Measurements from ENCODE around the gene RASGRP4. TPM values are rescaled to one million over a fixed set of nuclear protein-coding genes. Genes with fewer than 3 reads are reported as not detected.

RASGRP4 gene
- total RNA-seq, 2 experiments from 2014 or later, result 7.4 to 8.3 TPM

GRCh38 chr19:38457690-38458405, 31.8 kb upstream of the RASGRP4 start:
- Mint-ChIP-seq H3K27ac (no peak overlapping the region), H3K27me3 (peaks cover 8% of the 10 kb centered on the region), H3K9me3 (no peaks in the 10 kb centered on the region), H3K4me1 (ENCODE audit: low read depth) (peaks cover 4% of the 10 kb centered on the region), H3K4me3 (no peak overlapping the region), H3K36me3 (no peaks in the 10 kb centered on the region)
- ChIA-PET CTCF (no interaction called here), POLR2A (no interaction called here)
- intact Hi-C loops (cut with micrococcal nuclease), result no loop called here
- DNase-seq, result no peak

- Mint-ChIP-seq H3K36me3 (no peaks in the 10 kb centered on the region), H3K9me3 (no peaks in the 10 kb centered on the region), H3K4me1 (ENCODE audit: low read depth) (peaks cover 4% of the 10 kb centered on the region), H3K4me3 (no peak overlapping the region), H3K27ac (no peak overlapping the region), H3K27me3 (peaks cover 3% of the 10 kb centered on the region)
- intact Hi-C loops (cut with micrococcal nuclease), result no loop called here
- POLR2A ChIA-PET, result no interaction called here
- DNase-seq, result no peak
- CTCF ChIA-PET, result no interaction called here
These were observed 31.2 kb upstream of the RASGRP4 start for GRCh38 chr19:38457202-38457601.

GRCh38 chr19:38455031-38455430, 29.0 kb upstream of the RASGRP4 start:
- H3K36me3 Mint-ChIP-seq, result no peaks in the 10 kb centered on the region
- peaks cover 4% of the 10 kb centered on the region for H3K4me1 Mint-ChIP-seq (ENCODE audit: low read depth)
- H3K27ac Mint-ChIP-seq, result no peak overlapping the region
- DNase-seq, result no peak
- peaks cover under 1% of the 10 kb centered on the region for H3K27me3 Mint-ChIP-seq
- ChIA-PET POLR2A (no interaction called here), CTCF (no interaction called here)
- H3K4me3 Mint-ChIP-seq, result no peak overlapping the region
- H3K9me3 Mint-ChIP-seq, result no peaks in the 10 kb centered on the region
- intact Hi-C loops (cut with micrococcal nuclease), result no loop called here

GRCh38 chr19:38453596-38453995, 27.6 kb upstream of the RASGRP4 start:
- Mint-ChIP-seq H3K4me1 (ENCODE audit: low read depth) (peaks cover 4% of the 10 kb centered on the region), H3K9me3 (no peaks in the 10 kb centered on the region)
- CTCF ChIA-PET, result interaction anchor here (0.6 to 1.1 kb wide), 2 partner anchors 51 to 596 kb away, joined by 3 to 5 read pairs; partner anchors contain the start of gene FAM98C

GRCh38 chr19:38452430-38453366, 26.7 kb upstream of the RASGRP4 start:
- peak; percentile 36 for DNase-seq
- H3K4me1 Mint-ChIP-seq (ENCODE audit: low read depth), result peaks cover 4% of the 10 kb centered on the region
- no peaks in the 10 kb centered on the region for H3K9me3 Mint-ChIP-seq
- H3K4me3 Mint-ChIP-seq, result no peak overlapping the region
- H3K27ac Mint-ChIP-seq, result no peak overlapping the region
- POLR2A ChIA-PET, result no interaction called here
- intact Hi-C loops (cut with micrococcal nuclease), result no loop called here
- H3K27me3 Mint-ChIP-seq, result no peaks in the 10 kb centered on the region
- CTCF ChIA-PET, result no interaction called here
- no peaks in the 10 kb centered on the region for H3K36me3 Mint-ChIP-seq

More at GRCh38 chr19:38453596-38453995, 27.6 kb upstream of the RASGRP4 start:
- intact Hi-C loops (cut with micrococcal nuclease), result no loop called here
- Mint-ChIP-seq H3K4me3 (no peak overlapping the region), H3K27me3 (no peaks in the 10 kb centered on the region), H3K36me3 (no peaks in the 10 kb centered on the region), H3K27ac (no peak overlapping the region)
- POLR2A ChIA-PET, result no interaction called here
- peak; percentile 18 for DNase-seq

GRCh38 chr19:38451629-38452028, 25.6 kb upstream of the RASGRP4 start:
- Mint-ChIP-seq H3K9me3 (no peaks in the 10 kb centered on the region), H3K4me3 (no peak overlapping the region), H3K27ac (no peak overlapping the region), H3K27me3 (no peaks in the 10 kb centered on the region), H3K36me3 (no peaks in the 10 kb centered on the region), H3K4me1 (ENCODE audit: low read depth) (peaks cover 4% of the 10 kb centered on the region)
- ChIA-PET CTCF (no interaction called here), POLR2A (no interaction called here)
- DNase-seq, result no peak
- intact Hi-C loops (cut with micrococcal nuclease), result no loop called here

GRCh38 chr19:38451036-38451435, 25.0 kb upstream of the RASGRP4 start:
- POLR2A ChIA-PET, result no interaction called here
- intact Hi-C loops (cut with micrococcal nuclease), result no loop called here
- Mint-ChIP-seq H3K36me3 (no peaks in the 10 kb centered on the region), H3K4me3 (no peak overlapping the region), H3K27ac (no peak overlapping the region), H3K4me1 (ENCODE audit: low read depth) (peaks cover 4% of the 10 kb centered on the region), H3K9me3 (no peaks in the 10 kb centered on the region), H3K27me3 (no peaks in the 10 kb centered on the region)
- CTCF ChIA-PET, result no interaction called here
- no peak for DNase-seq

- intact Hi-C loops (cut with micrococcal nuclease), result no loop called here
- Mint-ChIP-seq H3K9me3 (no peaks in the 10 kb centered on the region), H3K27me3 (no peaks in the 10 kb centered on the region), H3K36me3 (no peaks in the 10 kb centered on the region), H3K4me1 (ENCODE audit: low read depth) (peaks cover 4% of the 10 kb centered on the region), H3K27ac (no peak overlapping the region), H3K4me3 (no peak overlapping the region)
- no peak for DNase-seq
- POLR2A ChIA-PET, result no interaction called here
- CTCF ChIA-PET, result interaction anchor here (0.8 kb wide), 1 partner anchor 47 kb away, joined by 3 read pairs; the partner anchor contains the start of gene FAM98C
These were observed 23.5 kb upstream of the RASGRP4 start for GRCh38 chr19:38449518-38449917.

- Mint-ChIP-seq H3K4me1 (ENCODE audit: low read depth) (no peaks in the 10 kb centered on the region), H3K9me3 (no peaks in the 10 kb centered on the region), H3K27ac (no peak overlapping the region), H3K27me3 (no peaks in the 10 kb centered on the region), H3K4me3 (no peak overlapping the region), H3K36me3 (no peaks in the 10 kb centered on the region)
- ChIA-PET CTCF (no interaction called here), POLR2A (no interaction called here)
- intact Hi-C loops (cut with micrococcal nuclease), result no loop called here
- DNase-seq, result no peak
These were observed 22.2 kb upstream of the RASGRP4 start for GRCh38 chr19:38448225-38448624.

GRCh38 chr19:38445362-38445761, 19.3 kb upstream of the RASGRP4 start:
- H3K36me3 Mint-ChIP-seq, result no peaks in the 10 kb centered on the region
- no peaks in the 10 kb centered on the region for H3K9me3 Mint-ChIP-seq
- H3K27ac Mint-ChIP-seq, result no peak overlapping the region
- CTCF ChIA-PET, result interaction anchor here (2.7 kb wide), 1 partner anchor 42 kb away, joined by 11 read pairs; the partner anchor contains the start of gene FAM98C
- H3K4me3 Mint-ChIP-seq, result no peak overlapping the region
- DNase-seq, result no peak
- H3K4me1 Mint-ChIP-seq (ENCODE audit: low read depth), result no peaks in the 10 kb centered on the region
- intact Hi-C loops (cut with micrococcal nuclease), result no loop called here
- POLR2A ChIA-PET, result no interaction called here
- peaks cover 4% of the 10 kb centered on the region for H3K27me3 Mint-ChIP-seq

- intact Hi-C loops (cut with micrococcal nuclease), result no loop called here
- Mint-ChIP-seq H3K27ac (no peak overlapping the region), H3K9me3 (no peaks in the 10 kb centered on the region), H3K4me1 (ENCODE audit: low read depth) (no peaks in the 10 kb centered on the region), H3K36me3 (no peaks in the 10 kb centered on the region), H3K4me3 (no peak overlapping the region), H3K27me3 (peaks cover 4% of the 10 kb centered on the region)
- ChIA-PET POLR2A (no interaction called here), CTCF (no interaction called here)
- no peak for DNase-seq
These were observed 18.0 kb upstream of the RASGRP4 start for GRCh38 chr19:38444026-38444425.

GRCh38 chr19:38443458-38443999, 17.5 kb upstream of the RASGRP4 start:
- Mint-ChIP-seq H3K9me3 (no peaks in the 10 kb centered on the region), H3K27ac (no peak overlapping the region), H3K36me3 (no peaks in the 10 kb centered on the region), H3K4me3 (no peak overlapping the region), H3K27me3 (peaks cover 4% of the 10 kb centered on the region), H3K4me1 (ENCODE audit: low read depth) (no peaks in the 10 kb centered on the region)
- intact Hi-C loops (cut with micrococcal nuclease), result no loop called here
- ChIA-PET CTCF (interaction anchor here (1.6 kb wide), 1 partner anchor 40 kb away, joined by 5 read pairs; the partner anchor contains the start of gene FAM98C), POLR2A (no interaction called here)
- DNase-seq, result no peak
